GM18498 (cell line): ENCODE data around the gene IL22RA1.

Experiments
- ATAC-seq: cut with Tn5 transposase; IDR thresholded peaks from one replicate; pipeline ENCODE4 v1.9.1; 2021; ENCODE audit warnings: mild to moderate bottlenecking, moderate library complexity; ENCODE audit not compliant: unreplicated experiment

Gene IL22RA1

DNA sequence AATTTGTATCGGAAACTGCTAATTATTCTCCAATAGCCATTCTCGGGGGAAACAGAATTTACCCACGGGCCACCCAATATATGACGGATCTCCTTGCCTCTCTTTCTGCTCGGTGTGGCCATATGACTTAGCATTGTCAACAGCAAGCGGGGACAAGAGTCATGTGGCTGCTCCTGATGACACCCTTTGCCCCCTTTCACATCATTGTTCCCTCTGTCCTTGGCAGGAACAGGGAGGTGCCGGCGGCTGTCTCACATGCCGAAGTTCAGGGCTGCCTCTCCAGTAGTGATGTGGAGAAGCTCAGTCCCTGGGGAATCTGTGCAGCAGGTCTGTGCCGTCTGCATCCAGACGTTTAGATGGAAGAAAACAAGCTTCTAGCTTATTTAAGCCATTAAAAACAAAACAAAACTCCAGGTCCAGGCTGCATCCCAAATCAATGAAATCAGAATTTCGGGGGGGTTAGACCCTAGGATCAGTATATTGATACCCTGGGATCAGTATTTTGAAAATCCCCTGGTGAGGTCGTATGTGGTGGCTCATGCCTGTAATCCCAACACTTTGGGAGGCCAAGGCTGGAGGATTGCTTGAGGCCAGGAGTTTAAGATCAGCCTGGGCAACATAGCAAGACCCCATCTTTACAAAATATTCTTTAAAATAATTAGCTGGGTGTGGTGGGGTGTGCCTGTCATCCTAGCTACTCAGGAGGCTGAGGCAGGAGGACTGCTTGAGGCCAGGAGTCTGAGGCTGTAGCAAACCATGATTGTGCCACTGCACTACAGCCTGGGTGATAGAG is 41.8 kb downstream of the IL22RA1 start:
- no peak for ATAC-seq

DNA sequence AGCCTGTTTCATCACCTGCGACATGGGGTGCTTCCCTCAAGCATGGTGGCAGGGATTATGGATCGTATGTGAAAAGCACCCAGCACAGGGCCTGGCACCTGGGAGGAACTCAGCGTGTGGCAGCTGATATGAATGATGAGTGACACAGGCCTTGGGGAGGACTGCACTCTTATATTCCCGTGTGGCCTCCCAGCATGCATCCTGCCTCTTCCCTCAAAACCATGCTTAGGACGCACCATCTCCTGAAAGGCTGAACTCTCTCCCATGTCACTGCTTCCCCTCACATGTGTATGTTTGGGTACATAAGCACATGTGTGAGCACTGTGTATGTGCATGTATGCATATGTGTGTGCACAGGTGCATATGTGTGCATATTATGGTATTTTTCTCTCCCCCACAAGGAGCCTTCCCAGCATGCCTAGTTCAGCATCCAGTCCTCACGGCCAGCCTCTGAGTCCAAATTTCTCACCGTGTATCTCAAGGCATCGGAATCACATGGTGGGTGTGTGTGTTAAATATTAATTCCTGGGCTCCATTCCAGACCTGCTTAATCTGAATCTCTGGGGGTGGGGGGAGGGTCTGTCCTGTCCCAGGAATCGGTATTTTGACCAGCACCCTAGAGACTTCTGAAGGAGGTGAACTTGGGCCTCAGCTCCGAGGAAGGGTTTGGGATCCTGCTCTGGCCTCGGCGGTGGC is 43.8 kb downstream of the IL22RA1 start:
- ATAC-seq, result no peak

DNA sequence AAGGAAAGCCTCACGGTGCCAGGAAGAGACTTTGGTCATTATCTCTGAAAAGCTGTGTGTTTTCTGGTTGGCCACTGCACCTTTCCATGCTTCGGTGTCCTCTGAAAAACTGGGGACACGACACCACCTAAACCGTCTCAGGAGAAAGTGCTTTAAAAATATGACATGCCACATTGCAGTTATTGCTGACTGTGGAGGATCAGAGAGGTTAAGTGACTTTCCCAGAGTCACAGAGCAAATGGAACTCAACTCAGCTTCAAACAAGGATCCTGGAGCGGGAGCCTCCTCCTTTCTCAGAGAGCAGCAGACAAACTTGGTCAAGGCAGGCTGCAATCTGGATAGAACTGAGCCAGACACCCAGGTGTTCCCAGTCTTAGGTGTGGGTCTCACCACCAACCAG is 44.8 kb downstream of the IL22RA1 start:
- no peak for ATAC-seq

DNA sequence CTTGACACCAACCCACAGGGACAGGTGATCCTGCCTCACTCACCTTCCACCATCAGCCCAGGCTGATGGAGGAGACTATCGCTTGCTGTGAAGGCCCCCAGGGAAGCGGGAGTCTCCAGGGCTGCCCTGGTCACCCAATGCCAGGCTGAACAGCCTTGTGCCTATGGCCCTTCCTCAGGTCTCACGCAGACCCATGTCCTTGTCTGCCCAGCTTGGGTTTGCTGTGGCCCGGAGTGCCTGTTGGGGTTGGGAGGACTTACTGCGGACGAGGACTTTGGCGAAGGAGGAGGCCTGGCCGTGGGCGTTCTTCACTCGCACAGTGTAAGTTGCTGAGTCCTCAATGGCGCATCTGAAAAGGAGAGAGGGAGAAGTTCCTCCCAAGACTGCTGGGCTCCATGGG is 45.3 kb downstream of the IL22RA1 start:
- ATAC-seq, result no peak

- no peak for ATAC-seq
These were observed 46.2 kb downstream of the IL22RA1 start for GRCh38 chr1:24096739-24097103.

- ATAC-seq, result no peak
These were observed 46.8 kb downstream of the IL22RA1 start for GRCh38 chr1:24096009-24096738.

GRCh38 chr1:24095140-24095859 is 47.6 kb downstream of the IL22RA1 start:
- no peak for ATAC-seq

- ATAC-seq, result no peak
These were observed 48.4 kb downstream of the IL22RA1 start for GRCh38 chr1:24094554-24094953.

DNA sequence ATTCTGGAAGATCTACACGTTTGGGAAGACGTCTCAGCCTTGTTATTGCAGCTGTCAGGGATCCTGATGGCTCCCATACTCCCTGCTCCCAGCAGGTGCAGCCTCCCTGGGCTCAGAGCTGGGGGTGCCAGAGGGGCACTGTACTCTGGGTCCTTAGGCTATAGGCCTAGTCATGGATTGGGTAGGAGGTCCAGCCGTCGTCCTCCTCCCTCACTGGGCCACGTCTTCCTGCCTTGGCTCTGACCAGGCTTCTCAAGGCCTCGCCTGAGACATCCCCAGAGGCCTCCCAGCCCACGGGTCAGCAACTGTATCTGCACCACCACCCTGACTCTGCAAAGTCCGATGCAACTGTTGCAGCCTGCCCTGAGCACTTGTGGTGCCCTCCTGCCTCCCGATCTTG is 49.2 kb downstream of the IL22RA1 start:
- no peak for ATAC-seq

- ATAC-seq, result no peak
These were observed 50.0 kb downstream of the IL22RA1 start for GRCh38 chr1:24092979-24093378.

- ATAC-seq, result no peak
These were observed 50.9 kb downstream of the IL22RA1 start for GRCh38 chr1:24091971-24092482.

GRCh38 chr1:24090736-24091135 is 52.2 kb downstream of the IL22RA1 start:
- ATAC-seq, result no peak

GRCh38 chr1:24089743-24090555 is 53.0 kb downstream of the IL22RA1 start:
- no peak for ATAC-seq

DNA sequence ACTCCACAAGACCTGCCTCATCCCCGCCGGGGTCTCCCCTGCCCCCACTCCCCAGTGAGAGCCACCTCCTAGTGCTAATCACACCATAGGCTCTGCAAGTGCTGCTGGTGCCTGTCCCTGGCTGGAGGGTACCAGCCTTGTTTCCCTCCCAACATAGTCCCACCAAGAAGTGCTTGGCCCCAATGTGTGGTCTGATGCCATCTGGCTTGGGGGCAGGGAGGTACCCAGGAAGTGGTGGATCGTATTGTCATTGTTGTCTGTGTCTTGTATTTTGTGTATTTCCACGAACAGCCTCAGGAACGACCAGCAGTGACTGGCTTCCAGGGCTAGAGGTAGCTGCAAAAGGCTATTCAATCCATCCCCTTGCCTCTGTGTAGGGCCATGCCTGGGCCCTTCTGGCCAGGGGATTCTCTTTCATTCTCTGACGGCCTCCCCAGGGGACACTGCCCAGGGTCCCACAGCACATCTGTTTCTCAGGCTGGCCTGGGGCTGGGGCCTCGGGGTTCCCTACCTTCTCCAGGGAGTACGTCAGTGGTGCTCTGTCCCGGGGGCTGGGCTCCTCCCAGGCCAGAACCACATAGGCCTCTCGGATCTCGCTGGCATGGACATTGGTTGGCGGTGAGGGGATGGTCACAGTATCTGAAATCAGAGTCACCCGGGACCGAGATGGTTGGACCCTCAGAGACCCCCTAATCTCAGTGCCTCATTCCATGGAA is 53.8 kb downstream of the IL22RA1 start:
- no peak for ATAC-seq

GRCh38 chr1:24086466-24086865 is 56.5 kb downstream of the IL22RA1 start:
- no peak for ATAC-seq

GRCh38 chr1:24085546-24085945 is 57.4 kb downstream of the IL22RA1 start:
- ATAC-seq, result no peak

GRCh38 chr1:24085007-24085406 is 57.9 kb downstream of the IL22RA1 start:
- ATAC-seq, result no peak

DNA sequence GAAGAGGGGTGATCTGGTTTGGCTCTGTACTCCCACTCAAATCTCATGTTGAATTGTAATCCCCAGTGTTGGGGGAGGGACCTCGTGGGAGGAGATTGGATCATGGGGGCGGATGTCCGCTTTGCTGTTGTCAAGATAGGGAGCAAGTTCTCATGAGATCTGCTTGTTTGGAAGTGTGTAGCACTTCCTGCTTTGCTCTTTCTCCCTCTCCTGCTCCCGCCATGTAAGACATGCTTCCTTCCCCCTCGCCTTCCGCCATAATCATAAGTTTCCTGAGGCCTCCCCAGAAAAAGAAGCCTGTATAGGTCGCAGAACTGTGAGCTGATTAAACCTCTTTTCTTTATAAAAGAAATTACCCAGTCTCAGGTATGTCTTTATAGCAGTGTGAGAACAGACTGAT is 58.9 kb downstream of the IL22RA1 start:
- no peak for ATAC-seq

DNA sequence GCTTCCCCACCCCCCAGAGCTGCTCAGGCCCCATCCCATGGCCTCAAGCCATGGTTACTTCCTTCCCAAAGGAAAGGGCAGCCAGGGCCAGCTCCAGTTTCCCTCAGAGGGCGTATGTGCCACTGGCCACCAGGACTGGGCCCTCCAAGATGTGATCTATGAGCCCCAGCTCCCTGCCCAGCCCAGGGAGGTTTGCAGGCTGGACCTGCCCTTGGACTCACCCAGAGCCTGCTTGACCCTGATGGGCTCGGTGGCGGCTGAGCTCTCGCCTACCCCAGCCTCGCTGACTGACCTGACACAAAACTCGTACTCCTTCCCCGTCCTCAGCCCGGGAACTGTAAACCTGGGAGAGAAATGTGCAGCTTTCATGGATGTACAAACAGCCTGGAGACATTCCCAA is 60.6 kb downstream of the IL22RA1 start:
- ATAC-seq, result no peak

DNA sequence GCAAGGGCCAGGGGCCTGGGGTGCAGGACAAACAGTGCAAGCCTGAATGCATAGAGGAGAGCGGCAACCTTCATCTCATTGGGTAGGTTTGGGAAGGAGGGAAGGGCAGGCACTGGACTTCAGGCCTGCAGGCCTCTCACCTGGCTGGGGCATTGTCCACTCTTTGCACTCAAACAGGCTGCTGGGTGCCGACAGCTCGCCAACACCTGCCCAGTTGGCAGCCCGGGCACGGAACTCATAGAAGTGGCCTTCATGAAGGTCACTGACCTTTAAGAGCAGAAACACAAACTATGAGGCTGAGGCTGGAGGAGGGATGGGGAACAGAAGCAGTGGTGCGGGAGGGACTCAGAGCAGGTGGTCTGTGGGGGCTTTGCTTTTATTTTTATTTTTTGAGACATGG is 61.8 kb downstream of the IL22RA1 start:
- ATAC-seq, result no peak
